AG08395 (cell line): Measurements from ENCODE around the gene TNFAIP3.

Source experiments
- DNase-seq: peaks from one replicate; pipeline ENCODE4 v3.0.0; 2012; ENCODE audit warnings: mixed read lengths, low spot score

Gene TNFAIP3

DNA sequence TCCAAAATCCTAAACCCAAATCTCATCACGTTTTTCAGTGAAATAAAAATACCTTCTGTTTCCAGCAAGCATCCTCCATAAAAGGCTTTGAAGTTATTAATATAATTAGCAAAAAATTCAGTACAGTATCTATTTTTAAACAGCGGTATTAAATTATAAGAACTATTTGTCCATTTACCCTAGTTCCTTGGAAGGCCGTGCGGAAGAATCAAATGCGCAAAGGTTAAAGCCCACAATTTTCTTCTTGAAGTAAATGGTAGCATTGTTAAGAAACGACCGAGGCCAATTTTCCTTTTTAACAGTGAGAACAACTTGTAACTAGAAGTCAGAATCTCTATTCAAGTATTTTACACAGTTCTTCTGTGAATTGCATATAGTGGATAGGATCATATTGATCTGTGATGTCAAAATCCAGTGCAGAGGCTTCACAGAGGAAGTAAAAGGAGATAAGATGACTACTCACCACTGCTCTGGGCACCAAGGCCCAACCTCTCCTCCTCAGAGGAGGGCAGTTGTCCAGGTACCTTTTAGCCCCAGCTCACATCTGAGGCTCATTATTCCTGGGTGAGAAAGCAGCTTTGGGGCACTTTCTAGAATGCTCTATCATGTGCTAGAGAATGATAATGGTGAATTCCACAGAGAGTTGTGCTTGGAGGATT, 36.3 kb downstream of the TNFAIP3 start:
- DNase-seq, result no peak

DNA sequence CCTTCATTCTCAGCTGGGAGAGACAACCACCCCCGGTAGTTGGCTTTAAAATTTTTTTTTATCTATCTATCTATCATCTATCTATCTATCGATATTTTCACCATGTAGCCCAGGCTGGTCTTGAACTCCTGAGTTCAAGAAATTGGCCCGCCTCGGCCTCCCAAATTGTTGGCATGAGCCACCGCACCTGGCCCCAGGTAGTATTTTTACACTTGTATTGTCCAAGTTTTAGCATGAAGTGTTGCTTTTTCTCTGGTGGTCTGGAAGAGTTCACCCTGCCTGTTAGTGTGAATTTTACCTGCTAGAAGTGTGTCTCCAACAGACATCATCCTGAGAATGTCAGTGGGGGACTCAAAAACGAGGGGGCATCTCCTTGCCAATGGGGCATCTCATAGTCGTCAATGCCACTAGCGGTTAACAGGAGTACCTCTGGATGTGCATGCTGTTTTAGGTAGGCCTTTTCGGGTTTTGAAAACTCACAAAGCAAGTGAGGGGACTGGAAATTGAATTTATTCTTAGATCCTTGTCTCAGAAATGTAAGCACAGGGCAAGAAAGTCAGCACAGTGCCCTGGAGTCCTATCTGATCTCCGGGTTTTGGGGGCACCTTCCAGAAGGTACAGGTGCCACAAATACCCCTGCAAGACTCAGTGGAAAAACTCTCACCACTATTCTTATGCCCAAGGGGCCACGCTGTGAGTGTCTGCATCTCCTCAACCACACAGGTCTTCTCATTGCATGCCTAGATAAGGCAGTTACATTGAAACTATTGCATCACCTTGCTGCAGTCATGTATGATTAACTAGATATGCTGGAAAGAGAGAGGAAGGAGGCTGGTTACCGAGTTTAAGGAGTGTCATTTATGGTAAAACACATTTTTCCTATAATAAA, 37.1 kb downstream of the TNFAIP3 start:
- DNase-seq, result no peak

DNA sequence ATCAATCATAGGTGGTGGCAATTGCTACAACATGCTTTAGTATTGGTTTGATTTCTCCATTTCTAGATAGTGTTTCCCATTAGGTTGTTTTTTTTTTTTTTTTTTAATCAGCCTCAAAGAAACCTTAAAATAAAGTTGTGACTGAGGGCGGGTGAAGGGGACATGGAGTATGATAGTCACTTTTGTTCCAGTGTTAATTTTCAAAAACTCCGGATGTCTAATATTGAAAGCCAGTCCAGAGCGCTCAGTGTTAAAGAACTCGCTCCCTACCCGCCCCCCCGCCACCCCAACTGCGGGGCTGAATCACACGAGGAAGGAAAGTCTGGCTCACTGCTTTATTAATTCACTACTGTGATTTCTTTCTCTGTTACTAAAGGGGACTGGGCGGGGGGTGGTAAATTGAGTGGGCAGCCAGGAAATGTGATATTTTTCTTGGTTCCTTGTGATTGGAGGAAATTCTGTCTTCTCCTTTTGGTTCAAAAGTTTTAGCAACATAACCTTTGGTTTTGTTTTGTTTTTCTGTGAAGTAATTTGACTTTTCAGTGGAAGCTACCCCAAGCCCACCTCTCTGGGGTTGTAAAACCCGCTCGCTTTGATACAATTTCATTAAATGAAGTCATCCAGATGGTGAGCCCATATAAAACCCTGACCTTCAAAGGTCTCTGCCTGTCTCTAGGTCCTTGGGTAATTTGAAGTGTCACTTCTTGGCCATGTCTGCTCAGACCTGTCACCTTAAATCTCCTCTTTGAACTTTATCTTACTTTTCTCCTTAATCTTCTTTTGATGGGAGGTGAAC, 38.0 kb downstream of the TNFAIP3 start:
- DNase-seq, result peak; percentile 53

- no peak for DNase-seq
These were observed 39.0 kb downstream of the TNFAIP3 start for GRCh38 chr6:137906020-137906472.

DNA sequence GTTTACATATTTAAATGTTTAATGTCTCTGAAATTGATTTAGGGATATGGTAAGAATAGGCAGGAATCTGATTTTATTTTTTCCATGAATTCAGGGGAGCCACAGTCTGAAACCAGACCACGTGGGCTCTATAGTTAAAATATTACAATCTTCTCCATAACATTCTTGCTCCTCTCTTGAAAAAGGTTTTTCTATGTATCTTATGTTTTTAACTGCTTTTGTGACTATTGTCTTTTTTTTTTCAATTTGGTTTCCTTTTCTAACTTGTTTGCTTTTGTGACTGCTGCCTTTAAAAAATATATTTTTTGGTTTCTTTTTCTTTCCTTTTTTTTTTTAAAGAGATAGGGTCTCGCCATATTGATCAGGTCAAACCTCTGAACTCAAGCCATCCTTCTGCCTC, 40.1 kb downstream of the TNFAIP3 start:
- DNase-seq, result no peak

- no peak for DNase-seq
These were observed 42.5 kb downstream of the TNFAIP3 start for GRCh38 chr6:137909533-137909932.

GRCh38 chr6:137910424-137910834, 43.4 kb downstream of the TNFAIP3 start:
- DNase-seq, result peak; percentile 40

DNA sequence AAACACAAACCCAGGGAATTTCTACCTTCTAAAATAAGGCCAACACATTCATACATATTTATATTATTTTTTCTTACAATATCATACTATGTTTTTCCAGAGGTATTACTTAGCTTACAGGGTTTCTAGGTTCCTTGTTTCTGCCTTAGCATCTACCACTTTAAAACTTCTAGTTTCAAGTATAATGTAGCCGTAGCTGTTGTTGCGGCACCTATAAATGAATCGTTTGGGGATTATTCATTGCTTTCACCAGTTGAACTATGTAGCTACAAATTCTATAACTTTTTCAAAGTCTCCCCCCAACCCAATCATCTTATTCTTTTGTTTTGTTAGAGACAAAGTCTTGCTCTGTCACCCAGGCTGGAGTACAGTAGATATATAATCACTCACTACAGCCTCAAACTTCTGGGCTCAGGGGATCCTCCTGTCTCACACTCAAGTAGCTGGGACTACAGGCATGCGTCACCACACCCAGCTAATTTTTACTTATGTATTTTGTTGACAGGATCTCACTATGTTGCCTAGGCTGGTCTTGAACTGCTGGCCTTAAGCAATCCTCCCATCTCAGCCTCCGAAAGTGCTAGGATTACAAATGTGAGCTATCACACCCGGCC, 43.9 kb downstream of the TNFAIP3 start:
- DNase-seq, result no peak

- DNase-seq, result no peak
These were observed 44.7 kb downstream of the TNFAIP3 start for GRCh38 chr6:137911675-137912191.

DNA sequence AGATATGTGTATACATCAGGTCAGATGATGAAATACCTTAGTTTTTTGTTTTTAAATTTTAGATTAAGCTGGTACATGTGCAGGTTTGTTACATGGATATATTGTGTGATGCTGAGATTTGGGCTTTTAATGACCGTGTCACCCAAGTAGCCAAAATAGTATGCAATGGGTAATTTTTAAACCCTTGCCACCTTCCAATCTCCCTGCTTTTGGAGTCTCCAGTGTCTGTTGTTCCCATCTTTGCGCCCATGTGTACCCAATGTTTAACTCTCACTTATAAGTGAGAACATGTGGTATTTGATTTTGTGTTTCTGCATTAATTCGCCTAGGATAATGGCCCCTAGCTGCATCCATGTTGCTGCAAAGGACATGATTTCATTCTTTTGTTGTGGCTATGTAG, 45.8 kb downstream of the TNFAIP3 start:
- no peak for DNase-seq

- no peak for DNase-seq
These were observed 46.4 kb downstream of the TNFAIP3 start for GRCh38 chr6:137913434-137913833.

GRCh38 chr6:137913996-137914529, 47.0 kb downstream of the TNFAIP3 start:
- no peak for DNase-seq

GRCh38 chr6:137914530-137915193, 47.6 kb downstream of the TNFAIP3 start:
- DNase-seq, result no peak

- no peak for DNase-seq
These were observed 48.7 kb downstream of the TNFAIP3 start for GRCh38 chr6:137915790-137916189.

GRCh38 chr6:137917551-137918325, 50.7 kb downstream of the TNFAIP3 start:
- DNase-seq, result no peak

DNA sequence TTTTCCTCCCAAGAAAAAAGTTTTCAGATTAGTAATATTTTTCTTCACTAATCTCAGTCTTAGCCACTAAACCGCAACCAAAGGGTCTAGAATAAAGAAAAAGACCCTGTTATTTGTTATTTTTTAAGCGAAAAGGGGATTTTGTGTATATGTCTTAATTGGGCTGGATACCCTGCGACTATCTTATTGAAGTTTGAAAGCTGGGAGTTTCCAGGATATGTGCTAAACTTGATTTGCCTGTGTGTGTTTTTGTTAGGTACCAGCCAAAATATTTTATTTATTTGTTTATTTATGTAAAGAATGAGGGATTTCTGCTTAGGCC, 52.4 kb downstream of the TNFAIP3 start:
- DNase-seq, result no peak

DNA sequence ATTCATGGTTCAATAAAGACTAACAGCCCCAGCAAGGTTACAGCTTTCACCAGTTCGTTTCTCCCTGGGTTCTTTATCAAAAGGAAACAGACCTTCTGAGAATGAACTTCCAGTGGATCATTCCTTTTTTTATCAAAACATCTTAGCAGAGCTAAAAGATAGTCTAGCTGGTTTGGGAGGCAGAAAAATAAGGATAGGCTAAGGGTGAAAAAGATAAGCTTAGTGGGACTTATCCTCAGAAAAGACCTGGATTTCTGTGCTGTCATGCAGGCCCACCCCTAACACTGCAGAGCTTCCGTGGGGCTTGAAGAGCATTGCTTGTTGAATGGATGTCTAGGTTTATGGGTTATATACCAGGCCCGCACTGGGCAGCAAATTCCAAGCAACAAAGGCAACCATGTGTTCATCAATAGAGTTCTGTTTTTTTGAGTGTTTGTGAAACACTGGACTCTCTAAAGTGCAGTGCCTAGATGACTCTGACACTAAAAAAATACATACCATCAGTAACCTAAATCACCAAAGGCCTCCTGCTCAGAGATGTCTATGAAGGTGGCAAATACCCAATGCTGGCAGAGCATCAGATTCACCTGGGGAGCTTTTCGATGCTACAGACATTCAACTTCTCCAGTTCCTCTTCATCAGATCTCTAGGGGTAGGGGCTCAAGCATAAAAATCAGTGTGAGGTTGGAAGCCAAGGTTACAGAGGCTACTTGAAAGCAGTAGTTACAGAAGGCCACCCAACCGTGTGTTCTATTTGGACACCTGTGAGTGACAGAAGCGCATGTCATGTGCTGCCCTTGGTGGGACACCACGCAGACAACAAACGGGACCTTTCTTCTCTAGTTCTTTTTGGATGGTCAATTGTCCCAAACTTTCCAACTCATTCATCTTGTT, 53.0 kb downstream of the TNFAIP3 start:
- DNase-seq, result no peak

GRCh38 chr6:137921823-137922222, 54.8 kb downstream of the TNFAIP3 start:
- DNase-seq, result no peak
